Activated CD4-positive, alpha-beta T cell treated with anti-CD3 and anti-CD28 coated beads, Interleukin-2, Interleukin-6, amounts not matched to agents 100 ng/mL and 50 ng/mL, durations not matched to agents 16 hours and 8 hours (primary cell): ENCODE results near the gene CLCN3.
"Not testable (repeated sequence)": the region's sequence is repeated elsewhere in the genome, so short reads cannot be mapped to it uniquely, and the experiment has no call there.

Source experiments
- DNase-seq: peaks from one replicate; pipeline ENCODE4 v3.0.0-alpha.2; 2020

CLCN3 gene

DNA sequence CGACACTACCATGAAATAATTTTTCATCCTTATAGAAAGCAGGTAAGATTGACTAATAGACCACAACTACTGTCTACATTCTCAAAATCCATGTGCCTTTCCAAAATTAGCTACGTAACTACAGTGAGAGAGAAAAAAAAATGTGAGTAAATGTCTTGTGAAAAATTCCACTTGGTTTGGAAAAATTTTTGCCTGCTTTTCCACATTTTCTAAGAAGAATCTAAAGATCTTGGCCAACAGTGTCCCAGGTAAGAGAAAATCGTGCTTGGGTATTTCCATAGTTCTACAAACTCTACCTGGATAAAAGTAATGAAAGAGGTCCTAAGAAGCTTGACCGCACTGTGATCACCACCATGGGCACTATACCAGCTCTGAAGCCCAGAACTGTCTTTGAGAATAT lies 1.4 kb upstream of the CLCN3 start:
- DNase-seq = no peak

DNA sequence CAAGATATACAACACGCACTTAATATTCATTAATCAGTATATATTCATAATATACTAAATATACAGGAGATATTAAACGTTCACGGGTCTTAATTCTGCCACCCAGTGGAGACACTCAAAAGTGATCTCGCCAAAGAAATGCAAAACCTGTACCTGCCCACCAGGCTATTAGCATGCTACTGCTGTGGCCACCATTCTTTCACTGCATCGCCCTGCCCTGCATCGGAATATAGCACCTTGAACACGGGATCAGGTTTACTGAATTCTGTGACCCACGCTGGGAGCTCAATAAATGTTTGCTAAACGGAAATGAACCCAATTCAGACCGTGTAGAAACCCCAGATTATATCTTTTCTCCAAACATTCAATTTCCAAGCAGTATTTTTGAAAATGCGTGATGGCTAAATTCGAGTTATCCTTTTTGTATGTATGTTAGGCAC lies 840 bp upstream of the CLCN3 start:
- peak; percentile 65 for DNase-seq

DNA sequence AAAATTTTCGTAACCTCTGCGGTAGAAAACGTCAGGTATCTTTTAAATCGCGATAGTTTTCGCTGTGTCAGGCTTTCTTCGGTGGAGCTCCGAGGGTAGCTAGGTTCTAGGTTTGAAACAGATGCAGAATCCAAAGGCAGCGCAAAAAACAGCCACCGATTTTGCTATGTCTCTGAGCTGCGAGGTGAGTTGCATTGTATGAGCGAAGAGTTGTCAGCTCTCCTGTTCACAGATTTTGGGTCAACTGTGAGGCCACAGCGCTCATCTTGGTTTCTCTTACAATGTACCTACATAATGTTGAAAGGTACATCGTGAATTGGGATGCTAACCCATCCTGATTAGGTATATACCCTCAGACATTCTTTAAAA lies 486 bp downstream of the CLCN3 start:
- DNase-seq = peak; percentile 35

DNA sequence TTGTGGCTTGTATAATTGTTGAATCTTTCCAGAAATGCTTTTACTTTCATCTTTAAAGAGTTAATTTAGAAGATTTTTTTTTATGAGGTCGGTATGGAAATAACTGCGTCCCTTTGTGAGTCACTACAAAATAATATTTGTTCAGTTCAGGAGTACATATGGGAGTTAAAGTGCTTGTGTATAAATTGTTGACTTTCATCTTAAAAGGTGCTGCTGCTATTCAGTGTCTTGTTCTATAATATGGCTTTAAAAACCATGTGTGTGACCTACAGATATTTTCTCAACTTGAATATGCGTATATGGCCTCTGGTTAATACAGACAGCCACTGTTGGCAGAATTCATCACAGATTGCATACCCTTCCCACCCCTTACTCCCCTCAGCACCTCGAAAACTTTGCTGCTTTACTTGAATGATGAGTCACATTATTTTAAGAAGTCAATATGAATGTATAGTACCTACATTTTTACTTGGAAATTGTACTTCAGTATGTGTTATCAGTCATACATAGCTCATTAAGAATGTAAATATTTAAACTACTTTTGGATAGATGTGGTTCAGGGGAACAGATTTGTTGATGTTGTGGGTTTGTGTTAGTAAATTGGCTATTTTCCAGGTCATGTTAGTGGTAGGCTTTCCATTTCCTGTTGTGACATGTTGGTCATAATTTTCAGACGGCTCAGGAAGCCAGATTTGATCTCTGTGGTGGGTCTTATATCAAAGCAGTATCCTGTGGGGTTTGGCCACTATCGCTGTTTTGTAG lies 1.5 kb downstream of the CLCN3 start:
- peak; percentile 76 for DNase-seq

DNA sequence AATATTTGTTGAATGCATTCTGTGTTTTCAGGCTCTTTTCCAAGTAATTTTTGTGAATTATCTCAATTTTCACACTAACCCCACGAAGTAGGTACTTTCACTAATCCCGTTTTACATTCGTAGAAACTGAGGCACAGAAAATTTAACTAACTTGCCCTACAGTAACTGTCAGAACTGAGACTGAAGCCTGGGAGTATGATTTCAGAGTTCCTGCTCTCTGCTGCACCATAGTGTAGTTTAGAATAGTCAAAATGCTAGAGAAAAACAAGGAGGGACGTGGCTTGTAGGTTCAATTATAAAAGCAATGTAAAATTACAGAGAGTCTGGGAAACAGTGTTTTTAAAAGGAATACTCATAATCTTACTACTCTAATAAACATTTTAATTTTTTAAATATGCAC lies 2.2 kb downstream of the CLCN3 start:
- DNase-seq = no peak

DNA sequence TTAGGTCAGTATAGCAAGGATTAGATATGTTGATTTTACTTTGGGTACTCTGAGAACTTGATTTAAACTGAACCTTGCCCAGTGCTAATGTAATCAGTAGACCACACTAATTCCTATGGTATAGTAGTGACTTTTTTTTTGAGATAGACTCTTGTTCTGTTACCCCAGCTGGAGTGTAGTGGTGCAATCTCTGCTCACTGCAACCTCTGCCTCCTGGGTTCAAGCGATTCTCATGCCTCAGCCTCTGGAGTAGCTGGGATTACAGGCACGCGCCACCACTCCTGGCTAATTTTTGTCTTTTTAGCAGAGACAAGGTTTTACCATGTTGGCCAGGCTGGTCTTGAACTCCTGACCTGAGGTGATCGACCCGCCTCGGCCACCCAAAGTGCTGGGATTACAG lies 3.6 kb downstream of the CLCN3 start:
- DNase-seq = not testable (repeated sequence)

DNA sequence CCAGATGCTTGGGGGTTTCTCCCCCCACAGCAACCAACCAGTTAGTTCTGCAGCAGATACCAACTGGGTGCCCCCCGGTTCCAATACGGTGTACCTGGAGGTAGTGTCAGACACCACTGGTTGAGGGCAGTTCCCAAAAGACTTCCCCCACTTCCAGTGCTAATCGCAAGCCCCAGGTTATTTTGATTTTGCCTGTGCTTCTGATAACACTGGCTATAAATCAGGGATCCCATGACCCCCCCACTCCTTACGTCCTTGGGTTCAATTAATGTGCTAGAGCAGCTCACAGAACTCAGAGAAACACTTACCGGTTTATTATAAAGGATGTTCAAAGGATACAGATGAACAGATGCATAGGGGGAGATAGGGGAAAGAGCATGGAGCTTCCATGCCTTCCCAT lies 5.5 kb downstream of the CLCN3 start:
- no peak for DNase-seq

DNA sequence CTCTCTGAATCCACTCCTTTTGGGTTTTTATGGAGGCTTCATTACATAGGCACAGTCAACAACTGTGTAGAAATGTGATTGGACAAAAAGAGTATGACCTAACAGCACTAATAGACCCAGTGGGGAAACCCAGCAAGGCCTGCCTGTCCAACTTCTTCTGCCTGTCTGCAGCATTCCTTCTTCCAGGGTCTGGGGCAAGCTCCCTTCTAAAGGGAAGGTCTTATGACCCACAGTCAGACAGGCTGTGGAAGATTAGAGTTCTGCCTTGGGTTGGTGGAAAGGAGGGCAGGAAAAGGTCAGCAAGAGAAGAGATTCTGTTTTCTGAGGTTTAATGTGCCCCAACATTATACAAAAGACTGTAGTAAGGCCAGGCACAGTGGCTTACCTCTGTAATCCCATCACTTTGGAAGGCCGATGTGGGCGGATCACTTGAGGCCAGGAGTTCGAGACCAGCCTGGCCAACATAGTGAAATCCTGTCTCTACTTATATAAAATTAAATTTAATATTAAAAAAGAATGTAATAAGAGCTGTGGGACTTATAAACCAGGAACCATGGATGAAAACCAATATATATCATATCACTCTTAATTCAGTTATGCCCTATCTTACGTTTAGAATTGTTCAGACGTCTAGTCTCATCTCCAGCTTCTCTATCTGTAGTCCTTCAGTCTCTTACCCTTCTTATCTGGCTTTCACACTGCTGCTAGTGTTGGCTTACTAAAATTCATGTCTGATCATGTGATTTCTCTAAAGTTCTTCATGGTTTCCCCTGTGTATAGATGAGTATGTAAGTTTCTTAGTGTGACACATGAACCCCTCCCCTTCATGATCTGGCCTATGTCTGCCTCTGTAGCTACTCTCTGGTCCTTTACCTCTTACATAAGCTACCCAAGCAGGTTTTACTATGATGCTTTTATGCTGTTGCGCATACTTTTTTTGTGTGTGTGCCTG lies 6.2 kb downstream of the CLCN3 start:
- no peak for DNase-seq

DNA sequence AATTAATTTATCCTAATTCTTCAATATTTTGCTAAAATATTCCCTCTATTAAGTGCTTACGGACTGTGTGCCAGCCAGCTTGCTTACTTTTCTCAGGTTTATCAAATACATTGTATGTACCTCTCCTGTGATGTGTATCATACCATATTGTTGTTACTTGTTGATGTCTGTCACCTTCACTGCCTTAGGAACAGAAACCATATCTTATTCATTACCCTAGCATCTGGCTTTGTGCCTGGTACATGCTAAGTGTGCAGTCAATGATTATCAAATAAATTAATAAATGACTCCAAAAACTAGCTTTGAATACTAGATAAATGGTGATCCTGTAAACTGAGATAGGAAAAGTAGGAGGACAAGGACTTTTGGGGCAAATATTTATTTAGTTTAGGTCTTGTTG lies 6.9 kb downstream of the CLCN3 start:
- DNase-seq = no peak

DNA sequence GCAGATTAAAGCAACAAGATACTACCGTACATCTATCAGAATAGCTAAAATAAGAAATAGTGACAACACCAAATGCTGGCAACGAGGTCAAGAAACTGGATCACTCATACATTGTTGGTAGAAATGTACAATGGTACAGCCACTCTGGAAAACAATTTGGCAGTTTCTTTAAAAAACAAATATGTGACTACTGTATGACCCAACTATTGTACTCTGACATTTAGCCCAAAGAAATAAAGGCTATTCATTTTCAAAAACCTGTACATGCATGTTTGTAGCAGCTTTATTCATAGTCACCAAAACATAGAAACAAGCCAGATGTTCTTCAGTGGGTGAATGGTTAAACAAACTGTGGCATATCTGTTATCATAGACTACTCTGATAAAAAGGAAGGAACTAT lies 8.2 kb downstream of the CLCN3 start:
- DNase-seq = no peak

DNA sequence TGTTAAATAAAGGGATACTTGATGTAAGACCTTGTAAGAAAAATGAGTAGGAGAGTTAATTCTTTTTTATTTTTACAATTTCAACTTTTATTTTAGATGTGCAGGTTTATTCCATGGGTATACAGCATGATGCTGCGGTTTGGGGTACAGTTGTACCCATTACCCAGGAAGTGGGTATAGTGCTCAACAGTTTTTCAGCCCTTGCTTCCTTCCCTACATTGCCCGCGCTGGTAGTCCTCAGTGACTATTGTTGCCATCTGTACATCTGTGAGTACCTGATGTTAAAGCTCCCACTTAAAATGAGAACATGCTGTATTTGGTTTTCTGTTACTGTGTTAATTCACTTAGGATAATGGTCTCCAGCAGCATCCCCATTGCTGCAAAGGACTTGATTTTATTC lies 9.7 kb downstream of the CLCN3 start:
- no peak for DNase-seq

DNA sequence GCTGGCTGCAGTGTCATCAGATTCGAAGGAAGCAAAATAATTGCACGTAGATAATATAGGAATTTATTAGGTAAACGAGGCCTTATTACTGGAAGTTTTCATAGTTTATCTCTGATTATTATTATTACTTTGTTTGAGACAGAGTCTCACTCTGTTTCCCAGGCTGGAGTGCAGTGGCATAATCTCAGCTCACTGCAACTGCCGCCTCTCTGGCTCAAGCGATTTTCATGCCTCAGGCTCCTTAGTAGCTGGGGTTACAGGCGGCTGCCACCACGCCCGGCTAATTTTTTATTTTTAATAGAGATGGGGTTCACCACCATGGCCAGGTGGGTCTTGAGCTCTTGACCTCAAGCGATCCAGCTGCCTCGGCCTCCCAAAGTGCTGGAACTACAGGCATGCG lies 12.5 kb downstream of the CLCN3 start:
- DNase-seq = no peak

DNA sequence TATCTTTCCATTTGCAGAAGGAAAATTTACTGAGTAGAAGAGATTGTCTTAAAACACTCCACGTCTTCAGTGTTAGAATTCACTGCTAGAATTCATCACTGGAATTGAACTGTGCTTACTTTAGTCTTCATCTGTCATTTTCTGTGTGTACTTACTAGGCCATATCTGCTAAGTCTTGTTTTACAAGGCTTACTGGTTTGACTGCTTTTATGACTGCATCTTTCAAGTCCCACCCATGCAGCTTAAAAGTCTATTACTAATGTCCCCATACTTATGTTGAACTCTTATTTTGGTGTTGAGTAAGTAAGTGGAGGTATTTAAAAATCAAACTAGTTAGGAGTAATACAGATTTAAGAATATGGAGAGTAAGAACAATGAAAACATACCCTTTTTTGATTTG lies 14.6 kb downstream of the CLCN3 start:
- no peak for DNase-seq

DNA sequence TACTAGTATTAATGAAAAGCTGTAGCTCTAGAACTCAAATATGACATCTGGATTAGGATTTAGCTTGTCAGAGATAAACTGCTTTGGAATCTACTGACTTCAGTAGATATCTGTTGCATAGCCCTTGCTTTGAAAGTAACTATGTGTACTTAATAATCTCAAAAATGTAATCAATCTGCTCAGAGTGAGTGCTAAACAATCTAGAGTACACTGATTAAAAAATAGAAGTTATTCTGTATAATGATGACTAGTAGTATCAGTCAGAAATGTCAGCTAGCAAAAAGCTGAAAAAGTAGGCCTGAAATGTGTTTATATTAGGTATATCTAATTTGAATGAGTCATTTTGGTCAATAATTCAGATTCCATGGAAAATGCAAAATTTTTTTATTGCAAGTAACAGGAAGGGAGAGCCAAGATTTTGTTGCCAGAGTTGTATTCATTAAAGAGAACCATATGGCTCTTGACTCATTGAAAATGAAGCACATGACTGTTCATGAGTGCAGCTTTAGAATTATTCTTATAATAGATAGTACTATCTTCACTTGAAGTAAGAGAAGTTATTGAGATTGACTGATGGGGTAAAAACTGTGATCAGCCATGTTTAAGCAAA lies 20.0 kb downstream of the CLCN3 start:
- no peak for DNase-seq

DNA sequence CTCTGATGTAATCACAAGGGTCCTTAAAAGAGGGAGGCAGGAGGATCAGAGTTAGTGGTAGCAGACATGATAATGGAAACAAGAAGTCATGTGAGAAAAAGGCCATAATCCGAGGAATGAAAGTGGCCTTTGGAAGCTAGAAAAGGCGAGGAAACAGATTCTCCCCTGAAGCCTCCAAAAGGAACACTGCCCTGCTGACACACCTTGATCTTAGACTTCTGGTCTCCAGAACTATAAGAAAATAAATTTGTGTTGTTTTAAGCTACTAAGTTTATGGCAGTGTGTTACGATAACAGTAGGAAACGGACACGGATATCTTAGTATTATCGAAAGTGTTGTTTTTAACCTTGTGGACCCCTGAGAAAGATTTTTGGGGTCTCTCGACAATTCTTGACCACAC lies 24.4 kb downstream of the CLCN3 start:
- no peak for DNase-seq

DNA sequence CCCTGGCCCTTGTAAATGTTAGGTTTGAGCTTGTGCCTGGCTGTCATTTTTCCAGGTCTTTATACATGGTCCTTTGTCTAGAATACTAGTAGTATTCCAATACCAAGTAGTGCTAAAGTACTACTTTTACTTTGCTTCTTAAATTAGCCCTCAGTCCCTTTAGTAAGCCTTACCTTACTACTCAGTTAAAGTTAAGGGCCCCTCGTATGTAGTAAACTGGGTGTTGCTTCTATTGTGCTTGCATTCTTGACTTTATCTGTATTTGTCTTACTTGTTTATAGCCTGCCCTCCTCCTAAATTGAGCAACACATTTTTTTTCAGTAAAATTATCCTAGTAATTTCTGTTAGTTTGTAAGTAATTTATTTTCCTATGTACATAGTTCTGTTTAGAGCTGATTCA lies 25.2 kb downstream of the CLCN3 start:
- no peak for DNase-seq

DNA sequence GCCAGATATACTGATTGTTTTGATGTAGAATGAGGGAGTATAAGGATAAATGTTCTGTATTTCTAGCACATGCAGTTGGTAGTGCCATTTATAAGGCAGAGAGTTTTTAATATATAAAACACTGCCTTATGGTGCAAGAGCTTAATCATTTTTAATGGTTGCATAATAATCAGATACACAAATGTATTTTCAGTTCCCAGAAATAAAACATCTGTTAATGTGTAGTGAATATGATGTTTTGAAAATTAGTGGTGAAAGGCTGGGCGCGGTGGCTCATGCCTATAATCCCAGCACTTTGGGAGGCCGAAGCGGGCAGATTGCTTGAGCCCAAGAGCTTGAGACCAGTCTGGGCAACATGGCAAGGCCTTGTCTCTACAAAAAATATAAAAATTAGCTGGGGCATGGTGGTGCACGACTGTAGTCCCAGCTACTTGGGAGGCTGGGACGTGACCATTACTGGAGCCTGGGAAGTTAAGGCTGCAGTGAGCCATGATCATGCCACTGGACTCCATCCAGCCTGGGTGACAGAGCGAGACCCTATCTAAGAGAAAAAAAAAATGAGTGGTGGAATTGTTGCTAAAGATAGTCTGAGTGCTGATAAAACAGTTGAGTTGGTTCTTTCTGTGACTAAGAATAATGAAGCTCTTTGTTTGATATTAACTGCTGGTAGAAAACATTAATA lies 29.3 kb downstream of the CLCN3 start:
- DNase-seq = no peak

DNA sequence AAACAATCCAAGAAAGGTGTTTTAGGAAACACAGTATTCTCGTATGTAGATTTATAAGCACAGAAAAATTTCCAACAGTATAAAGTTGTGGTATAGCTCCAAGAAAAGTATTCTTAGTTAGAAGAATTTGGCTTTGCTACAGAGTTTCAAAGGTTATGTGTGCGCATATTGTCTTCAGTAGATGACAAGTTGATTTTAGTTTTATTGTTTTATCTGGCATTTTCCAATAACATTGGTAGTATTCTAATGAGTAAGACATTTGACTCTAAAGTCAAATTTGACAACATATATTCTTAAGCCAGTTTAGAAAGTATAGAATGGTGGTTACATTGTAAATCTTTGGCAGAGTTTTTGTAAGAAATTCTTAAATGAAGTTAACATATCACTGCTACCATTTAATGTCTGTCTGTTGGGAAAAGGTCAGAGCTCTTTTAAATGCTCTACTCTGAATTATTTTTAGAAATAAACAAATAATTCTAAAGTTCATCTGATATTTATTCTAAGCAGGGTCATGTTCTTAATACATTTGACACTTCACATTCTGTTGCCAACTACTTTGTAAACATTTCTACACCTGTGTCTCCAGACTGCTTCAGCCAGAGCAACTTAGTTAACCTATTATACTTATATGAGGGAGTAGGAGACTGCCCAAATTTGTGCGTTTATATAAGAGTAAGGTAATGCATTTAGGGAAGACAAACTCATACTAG lies 30.0 kb downstream of the CLCN3 start:
- no peak for DNase-seq

DNA sequence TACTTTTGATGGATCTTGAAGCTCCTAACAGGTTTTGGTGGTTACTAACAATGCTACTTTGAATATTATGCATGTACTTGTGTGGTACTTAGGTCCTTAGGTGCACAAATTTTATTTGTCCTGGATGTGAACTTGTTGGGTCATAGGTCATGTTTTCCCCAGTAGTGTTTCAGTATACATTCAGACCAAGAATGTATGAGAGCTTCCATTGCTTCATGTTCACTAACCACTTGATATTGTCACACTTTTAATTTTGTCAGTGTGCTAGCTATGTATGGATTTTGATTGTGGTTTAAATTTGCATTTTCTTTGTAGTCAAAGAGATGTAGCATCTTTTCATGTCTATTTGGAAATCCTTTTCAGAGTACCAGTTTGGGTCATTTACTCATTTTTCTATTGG lies 32.2 kb downstream of the CLCN3 start:
- no peak for DNase-seq

DNA sequence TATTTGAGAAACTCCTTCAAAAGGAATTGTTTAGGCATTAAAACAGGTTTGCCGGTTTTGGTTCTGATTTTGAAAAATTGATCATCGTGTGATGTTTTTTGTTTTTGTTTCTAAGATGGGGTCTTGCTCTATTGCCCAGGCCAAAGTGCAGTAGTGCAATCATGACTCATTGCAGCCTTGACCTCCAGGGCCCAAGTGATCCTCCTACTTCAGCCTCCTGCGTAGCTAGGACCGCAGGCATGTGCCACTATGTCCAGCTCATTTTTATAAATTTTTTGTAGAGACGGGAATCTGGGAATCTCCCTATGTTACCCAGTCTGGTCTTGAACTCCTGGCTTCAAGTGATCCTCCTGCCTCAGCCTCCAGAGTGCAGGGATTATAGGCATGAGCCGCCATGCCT lies 35.0 kb downstream of the CLCN3 start:
- DNase-seq = no peak

DNA sequence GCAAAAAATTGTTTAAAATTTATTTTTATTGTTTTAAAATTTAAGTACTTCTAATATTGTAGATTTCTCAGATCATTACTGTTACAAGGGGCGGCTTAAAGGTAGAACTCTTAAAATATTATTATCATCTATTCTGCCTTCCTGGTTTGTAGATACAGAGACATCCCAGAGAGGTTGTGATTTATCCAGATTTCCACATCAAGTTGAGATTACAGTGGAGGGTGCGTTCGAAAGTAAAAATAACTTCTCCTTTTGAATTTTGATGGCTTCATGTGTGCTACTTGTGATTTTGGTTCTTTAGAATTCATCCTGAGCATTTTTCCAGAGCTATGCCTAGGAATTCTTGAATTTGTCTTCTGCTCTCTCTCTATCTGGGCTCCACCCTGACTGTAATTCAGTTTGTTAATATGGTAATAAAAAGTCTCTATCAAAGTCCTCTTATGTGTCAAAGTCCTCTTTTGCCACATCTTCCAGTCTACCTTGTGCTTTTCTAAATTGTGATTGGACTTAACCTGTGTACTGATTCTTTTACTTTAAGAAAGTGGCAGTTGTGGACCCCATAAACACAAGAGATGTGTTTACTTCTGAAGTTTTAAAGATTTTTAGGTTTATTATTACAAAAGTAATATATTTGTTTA lies 37.2 kb downstream of the CLCN3 start:
- DNase-seq = no peak

DNA sequence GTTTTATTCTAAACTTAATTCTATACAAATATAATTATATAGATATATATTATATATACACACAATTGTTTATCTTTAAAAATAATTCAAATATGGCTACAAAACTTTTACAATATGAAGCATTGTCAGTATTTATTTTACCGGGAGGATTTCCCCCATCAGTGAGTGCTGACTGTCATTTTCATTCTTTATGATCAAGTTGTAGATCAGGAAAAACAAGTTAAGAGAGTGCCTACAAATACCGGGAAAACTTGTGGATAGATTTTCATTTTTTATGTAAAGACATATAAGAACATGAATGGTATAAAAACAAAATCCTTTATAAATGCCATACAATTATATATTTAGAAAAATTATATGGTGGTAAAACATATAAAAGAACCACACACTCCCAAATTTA lies 37.8 kb downstream of the CLCN3 start:
- no peak for DNase-seq
